Activated CD4-positive, alpha-beta T cell treated with anti-CD3 and anti-CD28 coated beads for 48 hours (primary cell): ENCODE measurements around the gene GALNT7.
A peak's percentile ranks its signal among the peaks of the same experiment; 100 is the strongest.

Experiments used
- DNase-seq: peaks from one replicate; pipeline ENCODE4 v3.0.0-alpha.2; 2020

The GALNT7 gene

DNA sequence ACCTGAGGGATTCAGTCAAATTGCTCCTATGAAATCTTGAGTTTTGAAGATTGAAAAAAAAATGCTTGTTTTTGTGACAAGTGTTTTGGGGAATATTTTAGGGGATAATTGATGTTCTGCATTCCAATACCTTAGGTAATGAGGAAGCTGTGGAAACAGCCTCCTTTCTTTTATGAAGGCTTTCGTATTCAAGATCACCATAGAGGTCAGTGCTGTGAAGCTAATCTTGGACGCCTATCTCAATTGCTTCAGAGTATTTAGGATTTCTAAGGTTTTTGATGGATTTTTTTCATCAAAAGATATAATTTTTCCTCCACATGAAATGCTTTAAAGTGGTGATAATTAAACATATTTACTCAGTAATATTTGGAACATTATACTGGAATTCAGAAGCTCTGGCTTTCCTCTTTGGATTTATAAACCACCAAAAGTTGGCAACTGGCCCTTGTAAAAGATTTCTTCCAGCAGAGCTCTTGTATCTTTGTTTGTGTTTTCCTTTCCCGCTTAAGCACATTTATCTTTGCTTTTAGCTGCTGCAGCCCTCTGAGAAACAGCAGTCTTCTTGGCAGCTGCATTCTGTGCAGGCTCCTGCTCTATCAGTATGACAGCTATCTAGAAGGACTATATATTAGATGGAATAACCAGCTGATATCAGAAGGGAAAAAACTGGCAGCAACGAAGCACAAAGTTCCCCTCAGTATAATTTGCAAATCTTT is 101.9 kb downstream of the GALNT7 start:
- DNase-seq, result no peak

DNA sequence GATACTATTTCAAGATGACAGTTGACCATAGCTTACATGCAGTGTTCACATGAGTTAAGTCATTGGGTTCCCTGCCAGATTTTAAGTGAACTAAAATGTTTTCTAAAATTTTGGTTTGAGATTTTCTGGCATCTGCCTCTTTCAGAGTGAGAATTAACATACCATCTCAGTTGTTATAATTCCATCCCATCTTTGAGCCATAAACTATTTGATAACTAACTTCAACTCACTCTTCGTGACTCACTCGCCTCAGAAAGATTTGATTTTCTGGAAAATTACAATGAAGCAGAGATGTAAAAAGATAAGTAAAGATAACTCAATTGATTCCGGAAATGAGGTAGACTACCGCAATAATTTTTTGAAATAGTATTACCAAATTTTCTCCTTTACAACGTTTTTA is 103.7 kb downstream of the GALNT7 start:
- DNase-seq, result no peak

DNA sequence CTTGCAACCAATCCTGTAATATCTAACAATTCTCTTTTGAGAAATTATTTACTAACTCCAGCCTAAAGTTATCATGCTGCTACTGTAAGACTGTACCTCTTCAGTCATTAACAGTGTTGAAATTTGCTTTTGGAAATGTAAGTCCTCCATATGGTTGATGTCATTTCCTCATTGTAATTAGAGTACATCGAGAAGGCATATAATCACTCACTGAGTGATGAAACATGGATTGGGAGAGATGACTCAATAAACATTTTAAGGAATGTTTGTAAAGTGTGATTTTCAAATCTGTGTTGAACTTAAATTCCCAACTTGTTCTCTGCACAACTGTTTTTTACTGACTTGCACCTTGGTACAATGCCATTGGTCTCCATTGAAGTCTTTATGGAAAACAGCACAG is 104.4 kb downstream of the GALNT7 start:
- DNase-seq, result no peak

DNA sequence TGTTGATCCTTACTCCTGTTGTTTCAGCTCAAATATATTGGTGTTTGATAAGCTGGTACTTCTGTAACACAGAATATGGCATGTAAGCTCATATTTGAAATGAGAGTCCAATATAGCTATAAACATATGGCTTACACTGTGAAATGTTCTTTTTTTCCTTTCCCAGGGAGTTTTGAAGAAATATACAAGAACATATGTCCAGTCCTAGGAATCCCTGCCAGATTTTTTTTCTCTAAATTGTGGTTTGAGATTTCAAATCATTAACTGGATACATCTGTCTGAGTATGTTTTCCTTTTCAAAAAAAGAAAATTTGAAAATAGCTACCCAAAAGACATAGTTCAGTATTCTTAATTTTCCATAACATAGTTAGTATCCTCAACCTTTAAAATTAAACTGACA is 105.3 kb downstream of the GALNT7 start:
- no peak for DNase-seq

DNA sequence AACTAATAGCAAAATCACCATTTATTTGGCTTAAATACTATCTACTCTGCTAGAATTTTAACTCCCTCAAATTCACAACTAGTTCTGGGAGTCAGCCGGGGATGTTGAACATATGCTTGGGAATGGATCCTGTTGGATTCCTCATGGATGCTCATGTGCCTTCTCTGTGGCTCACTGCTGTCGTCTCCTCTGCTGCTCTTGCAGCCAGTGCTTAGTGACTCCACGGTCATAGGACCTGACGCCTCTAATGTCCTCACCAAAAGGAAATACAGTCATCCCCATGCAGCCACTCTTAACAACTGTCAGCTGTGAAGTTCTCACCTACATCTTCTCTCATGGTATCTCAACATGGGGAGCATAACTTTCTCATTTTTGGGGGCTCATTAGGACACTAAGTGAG is 106.1 kb downstream of the GALNT7 start:
- DNase-seq, result no peak

DNA sequence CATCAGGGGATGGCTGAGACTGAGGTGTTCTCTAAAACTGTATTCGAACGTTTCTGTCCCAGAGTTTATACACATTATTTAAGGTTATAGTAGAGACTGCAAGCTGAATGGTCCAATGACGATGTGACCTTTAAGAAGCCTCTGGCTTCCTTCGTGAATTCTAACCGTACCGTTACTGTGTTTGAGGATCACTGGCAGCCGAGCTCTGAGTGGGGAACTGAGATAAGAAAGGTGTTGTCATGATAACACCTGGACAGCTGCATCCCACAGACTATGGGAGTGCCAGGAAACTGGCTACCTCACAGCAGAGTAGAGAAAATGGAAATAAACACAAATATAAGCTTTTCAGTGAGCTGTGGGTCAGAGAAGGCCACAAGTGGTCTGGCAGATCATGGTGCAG is 106.5 kb downstream of the GALNT7 start:
- no peak for DNase-seq

DNA sequence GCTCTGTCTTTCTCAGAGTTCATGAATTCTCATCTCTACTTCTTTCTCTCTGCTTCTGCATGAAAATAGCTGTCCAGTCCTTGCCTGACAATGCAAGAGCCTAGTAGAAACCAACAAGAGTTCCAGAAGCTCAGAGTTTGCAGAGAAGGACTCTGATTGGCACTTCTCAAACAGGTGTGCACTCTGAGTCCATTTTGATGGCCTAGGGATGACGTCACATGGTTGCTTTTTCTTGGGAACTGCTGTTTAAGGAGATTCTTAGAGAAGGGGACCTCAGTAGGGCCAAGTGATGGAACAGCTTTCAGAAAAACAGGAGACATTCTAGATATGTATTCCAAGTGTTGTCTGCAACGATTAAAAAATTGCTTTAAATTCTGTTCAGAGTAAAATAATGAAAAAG is 108.7 kb downstream of the GALNT7 start:
- no peak for DNase-seq

DNA sequence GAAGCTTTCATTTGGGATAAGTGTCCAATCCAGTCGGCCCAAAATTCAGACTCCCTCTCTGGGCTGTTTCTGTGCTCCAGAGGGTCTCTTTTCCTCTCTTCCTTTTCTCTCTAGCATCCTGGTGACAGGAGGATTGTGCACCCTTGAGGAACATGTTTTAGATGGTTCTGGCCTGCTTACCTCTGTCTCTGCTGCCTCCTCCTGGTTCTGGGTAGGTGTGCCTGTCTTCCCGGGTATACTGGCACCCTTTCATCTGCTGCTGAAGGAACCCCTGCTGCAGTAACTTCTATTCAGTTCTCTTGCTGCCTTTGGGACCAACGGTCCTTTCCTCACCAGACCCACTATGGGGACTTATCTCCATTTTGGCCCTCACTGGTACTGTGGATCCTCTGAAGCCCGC is 112.4 kb downstream of the GALNT7 start:
- no peak for DNase-seq

DNA sequence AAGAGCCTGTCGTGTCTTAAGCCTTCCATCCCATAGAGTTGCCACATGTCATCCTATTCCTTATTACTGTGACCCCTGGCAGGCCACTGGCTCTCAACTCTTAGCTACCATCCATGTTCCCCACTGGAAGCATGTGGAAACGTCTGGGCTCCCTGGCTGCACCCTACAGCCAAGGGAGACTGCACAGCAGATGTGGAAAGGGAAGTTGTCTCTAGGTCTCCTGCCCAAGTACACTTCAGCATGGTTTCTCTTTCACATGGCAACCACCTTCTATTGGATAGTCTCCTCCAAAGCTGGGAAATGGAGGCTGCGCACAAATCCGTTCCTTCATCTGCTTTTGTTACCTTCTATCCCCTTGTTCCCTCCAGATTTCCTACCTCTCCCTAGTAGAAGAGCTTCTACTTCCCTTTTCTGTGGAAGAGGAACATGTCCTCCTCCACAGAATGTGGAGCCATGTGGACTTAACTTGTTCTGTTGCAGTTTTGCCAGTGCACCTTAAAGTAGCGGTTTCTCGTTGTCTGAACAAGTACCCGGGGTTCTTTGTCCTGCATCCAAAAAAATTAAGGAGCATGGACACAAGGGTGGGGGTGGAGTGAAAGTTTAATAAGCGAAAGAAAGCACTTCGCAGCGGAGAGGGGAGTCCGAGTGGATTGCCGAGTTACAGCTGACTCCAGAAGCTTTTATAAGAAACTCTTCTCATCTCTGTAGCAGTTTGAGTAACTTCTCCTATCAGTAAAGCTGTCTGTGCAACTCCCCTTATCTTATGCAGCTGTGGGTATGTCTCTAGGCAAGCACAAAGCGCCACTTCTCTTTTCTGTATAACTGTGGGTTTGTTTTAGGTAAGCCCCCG is 113.0 kb downstream of the GALNT7 start:
- DNase-seq, result no peak

DNA sequence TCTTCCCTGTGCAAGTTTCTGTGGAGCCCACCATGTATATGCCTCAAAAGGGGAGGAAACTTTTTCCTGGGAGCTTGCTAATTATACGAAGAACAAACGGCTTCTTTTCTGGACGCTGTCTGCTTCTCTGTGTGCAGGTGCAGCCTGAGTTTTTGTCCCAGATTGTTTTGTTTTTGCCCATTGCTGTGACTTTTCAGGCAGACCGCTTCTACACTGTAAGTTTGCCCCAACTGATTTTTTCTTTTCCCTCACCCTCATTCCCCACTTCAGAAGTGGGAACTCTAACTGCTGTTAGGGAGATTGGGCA is 113.6 kb downstream of the GALNT7 start:
- no peak for DNase-seq

DNA sequence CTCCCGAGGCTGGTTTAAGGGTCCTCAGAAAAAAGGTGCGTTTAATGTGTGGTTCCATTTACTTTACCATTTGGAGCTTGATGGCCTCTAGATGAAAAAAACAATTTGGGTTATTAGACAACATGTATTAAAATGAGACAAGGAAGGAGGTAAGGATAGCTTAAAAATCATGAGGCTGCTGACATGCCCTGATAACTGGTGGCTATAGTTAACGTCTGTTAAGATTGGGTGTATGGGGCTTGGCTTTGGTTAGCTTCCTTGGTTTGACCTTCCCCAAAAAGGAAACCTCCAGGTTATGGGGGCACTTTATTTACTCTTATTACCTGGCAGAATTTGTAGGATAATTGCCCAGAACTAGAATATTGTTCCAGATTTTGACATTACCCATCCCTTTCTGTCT is 114.0 kb downstream of the GALNT7 start:
- DNase-seq, result no peak

DNA sequence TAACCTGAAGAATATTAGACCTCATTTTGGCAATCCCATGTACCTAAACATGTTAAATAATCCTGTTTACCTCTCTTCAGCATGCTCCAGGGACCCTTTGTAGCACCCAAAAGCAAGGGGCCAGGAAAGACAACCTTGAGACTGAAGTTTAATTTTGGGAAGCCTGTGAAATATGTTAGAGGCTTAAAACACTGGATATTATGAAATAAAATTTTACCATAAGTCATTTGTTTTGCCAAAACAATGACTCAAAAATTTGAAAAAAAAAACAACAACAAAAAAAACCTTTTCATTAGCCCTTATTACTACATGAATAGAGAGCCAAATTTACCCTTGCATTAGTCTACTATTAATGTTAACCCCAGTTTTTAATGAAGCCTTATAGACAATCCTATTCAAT is 115.9 kb downstream of the GALNT7 start:
- no peak for DNase-seq

DNA sequence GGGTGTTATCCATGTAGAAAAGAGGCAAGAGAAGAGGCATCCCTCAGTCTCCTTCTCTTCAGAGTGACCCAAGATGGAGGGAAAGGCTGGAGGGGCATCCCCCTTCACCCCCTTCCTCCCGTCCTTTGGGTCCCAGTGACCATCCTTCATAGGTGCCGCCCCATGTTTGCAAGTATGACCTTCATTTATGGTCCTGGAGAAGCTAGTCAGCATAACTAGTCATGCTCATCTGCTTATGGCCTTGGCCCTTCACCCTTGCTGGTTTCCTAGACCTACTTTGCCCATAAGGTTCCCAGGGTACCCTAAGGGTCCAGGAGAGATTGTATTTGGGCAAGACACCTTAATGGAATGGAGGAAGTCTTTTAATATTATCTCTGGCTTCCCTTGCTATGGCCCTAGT is 118.9 kb downstream of the GALNT7 start:
- DNase-seq, result no peak

DNA sequence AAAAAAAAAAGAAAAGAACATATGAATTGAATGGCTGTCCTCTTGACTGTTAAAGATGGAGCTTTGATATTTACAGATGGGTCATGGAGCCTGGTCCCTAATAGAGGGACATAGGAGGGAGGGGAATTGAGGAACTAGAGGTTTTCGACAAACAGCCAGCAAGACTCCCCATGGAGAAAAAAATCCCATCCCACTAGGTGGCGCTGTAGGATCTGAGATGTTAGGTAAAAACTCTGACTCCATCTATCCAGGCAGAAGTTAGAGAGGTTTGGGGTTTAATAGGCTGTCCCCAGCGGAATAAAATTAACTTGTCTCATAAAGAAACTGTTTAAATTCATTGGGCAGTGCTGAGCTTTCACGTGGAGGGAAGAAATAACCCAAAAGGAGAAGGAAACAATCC is 119.7 kb downstream of the GALNT7 start:
- DNase-seq, result peak; percentile 86

DNA sequence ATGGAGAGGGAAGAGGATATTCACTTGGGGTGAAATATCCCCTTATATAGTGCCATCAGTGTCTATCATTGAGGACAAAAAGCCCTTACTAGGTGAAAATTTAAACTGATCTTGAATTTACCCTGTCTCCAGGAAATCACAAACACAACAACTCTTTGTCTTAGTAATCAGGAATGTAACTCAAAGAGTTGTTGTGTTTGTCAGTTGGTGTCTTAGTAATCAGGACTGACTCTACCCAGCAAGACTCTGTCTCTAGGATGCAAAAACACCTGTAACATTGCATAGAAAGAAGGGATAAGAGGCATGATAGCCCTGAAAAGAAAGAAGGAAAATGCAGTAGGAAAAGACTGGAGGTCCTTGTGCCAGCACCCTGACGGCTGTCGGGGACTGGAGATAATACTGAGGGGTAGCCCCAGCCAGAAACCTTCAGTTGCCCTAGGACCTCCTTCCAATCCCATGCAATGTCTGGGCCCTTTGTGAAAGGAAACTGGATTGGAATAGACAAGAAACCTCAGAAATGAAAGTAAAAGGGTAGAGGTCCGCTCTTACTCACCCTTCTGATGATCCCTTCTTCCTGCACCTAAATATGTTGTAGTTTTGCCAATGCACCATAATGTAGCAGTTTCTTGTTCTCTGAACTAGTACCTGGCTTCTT is 120.2 kb downstream of the GALNT7 start:
- DNase-seq, result no peak

DNA sequence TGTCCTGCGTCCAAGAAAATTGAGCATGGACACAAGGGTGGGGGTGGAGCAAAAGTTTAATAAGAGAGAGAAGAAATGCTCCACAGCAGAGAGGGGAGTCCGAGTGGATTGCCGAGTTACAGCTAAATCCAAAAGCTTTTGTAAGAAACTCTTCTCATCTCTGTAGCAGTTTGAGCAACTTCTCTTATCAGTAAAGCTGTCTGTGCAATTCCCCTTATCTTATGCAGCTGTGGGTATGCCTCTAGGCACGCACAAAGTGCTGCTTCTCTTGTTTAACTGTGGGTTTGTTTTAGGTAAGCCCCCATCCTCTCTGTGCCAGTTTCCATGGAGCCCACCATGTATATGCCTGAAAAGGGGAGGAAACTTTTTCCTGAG is 120.7 kb downstream of the GALNT7 start:
- DNase-seq, result no peak

DNA sequence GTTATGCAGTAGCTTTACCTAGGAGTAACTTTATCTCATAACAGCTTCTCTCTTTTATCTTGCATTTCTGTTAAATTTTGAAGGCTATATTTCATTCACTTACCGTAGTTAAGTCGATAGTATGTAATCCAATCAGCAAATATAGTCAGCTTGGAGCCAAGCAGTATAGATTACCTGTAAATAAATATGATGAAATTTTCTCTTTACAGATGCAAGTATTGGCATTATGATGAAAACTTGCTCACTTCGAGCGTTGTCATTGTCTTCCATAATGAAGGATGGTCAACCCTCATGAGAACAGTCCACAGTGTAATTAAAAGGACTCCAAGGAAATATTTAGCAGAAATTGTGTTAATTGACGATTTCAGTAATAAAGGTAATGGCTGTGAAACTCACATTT is 123.3 kb downstream of the GALNT7 start:
- DNase-seq, result no peak

DNA sequence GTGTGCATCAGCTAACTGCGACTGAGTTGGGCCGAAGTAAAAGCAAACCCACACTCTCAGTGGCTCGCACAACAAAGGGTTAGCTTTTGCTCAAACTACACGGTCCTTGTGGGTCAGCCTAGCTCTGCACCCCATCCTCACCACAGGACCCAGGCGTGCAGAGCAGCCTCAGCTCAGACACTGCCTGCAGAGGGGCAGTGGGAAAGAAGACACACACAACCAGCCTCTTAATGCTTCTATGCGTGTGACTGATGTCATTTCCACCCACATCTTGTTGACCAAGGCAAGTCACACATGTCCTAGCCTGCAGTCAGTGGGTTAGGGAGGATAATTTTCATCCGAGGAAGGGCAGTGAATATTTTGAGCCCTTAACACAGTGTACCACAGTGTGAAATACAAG is 125.1 kb downstream of the GALNT7 start:
- no peak for DNase-seq

DNA sequence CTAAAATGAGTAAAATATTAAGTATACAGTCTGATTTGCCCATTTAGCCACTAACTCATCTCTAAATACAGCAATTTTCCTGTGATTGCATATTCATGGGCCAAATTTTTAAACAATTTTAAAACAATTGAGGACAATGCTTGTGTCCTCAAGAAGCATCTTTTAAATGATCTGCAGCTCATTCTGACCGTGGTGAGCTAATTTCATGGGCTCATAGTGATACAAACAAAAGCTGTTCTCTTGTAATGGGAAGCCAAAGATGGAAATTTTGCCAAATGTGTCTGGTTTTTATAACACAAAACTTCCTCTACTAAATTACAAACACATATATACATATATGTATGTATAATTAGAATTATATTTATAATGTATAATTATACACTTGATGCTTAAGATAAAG is 125.8 kb downstream of the GALNT7 start:
- no peak for DNase-seq

DNA sequence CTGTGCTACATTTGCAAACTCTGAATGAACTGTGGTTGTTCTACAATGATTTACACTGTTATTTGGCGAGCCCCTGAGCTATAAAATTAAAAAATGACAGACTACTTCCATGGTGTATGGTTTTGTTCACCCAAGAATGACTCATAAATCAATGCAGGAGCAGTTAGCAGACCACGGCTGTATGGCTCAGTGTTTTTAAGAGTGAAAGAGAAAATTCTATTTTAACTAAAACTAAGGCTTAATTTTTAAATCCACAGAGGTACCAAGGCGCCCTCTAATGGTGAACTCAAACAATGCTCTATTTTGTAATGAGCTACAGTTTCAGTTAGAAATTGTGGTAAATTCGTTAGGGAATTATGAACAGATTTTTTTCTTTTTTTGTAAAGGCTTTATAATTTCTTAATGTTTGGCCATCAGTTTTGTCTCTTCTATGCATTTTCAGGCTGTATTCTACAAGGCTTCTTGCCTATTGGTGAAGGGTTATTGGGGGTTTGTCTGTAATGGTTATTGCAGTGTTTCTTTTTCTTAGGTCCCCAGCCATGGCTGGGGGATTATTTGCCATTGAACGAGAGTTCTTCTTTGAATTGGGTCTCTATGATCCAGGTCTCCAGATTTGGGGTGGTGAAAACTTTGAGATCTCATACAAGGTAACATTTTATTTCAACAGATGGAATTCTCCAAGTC is 133.0 kb downstream of the GALNT7 start:
- peak; percentile 16 for DNase-seq

DNA sequence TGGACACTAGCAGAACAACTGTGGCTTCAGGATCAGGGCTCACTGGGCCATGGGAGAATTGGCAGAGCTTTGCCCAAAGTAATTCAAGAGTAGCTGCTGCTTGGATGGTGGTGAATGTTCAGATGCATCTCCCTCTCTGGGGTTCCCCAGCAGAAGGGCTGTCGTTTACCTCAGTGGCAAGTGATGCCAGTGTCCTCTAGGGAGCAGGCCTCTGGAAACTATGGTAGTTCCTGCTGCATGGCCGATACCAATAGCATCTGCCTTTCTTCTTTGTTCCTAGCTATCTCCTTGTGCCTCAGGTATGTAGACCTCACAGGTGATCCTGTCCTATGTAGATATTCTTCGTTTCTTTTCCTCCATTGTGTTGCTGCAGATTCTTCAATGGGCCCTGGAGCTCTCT is 139.2 kb downstream of the GALNT7 start:
- DNase-seq, result no peak

DNA sequence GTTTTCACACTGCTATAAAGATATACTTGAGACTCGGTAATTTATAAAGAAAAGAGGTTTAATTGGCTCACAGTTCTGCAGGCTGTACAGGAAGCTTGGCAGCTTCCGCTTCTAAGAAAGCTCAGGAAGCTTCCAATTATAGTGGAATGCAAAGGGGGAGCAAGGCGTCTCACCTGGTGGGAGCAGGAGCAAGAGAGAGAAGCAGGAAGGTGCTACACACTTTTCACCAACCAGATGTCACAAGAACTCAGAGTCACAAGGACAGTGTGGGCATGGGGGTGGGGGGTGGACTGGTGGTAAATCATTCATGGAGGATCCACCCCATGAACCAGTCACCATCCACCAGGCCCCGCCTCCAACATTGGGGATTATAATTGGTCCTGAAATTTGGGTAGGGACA is 142.8 kb downstream of the GALNT7 start:
- DNase-seq, result no peak

DNA sequence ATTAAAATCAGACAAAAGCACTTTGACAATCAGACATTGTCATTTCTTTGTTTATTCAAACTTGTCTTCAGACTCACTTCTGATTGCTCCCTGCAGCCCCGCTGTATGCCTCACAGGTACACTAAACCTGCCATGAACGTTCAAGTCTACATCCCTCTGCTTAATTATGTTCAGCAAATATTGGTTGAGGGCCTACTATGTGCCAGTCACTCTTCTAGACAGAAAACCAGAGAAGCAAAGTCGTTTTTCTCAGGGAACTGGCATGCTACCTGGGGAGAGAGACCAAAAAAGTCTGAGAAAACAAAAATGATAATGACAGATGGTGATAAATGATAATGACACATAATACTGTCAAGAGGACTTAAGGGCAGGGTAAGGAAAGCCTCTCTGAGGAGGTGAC is 146.1 kb downstream of the GALNT7 start:
- DNase-seq, result no peak

DNA sequence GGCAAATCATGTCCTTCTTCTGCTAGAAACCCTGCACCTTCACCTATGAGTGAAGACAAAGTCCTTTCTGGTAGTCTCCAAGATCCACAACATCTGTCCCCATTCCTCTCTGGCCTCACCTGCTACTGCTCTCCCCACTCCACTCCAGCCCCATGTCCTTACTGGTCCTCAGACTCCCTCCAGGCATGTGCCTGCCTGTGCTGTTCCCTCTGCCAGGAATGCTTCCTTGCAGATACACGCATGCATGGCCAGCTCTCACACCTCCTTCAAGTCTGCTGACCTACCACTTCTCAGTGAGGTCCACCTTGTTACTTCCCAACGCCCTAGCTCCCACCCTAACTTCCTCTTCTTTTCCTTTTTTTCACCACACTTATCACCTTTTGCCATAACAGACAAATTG is 147.4 kb downstream of the GALNT7 start:
- DNase-seq, result no peak
